ENCODE data around the gene SCAMP1.

Gene SCAMP1

DNA sequence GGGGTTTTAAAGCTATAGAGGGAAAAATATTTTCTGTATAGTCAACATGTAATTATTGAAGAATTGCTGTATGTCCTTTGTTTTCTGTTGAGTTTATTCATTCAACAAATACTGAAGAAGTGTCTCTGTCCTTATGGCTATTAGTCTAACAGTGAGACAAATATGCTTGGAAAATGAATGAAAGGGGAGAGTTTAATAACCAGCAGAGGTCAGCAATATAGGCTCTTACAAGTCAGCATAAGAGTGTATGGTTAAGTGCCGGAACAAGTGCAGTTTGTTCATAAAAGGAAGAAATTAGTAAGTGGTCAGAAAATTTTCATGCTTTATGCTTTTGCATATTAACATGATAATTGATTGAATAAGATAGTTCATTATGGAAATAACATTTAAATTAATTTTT, 3.6 kb downstream of the SCAMP1 start:
- DNase-seq = no peak
- TF ChIP-seq, protein P1, sequence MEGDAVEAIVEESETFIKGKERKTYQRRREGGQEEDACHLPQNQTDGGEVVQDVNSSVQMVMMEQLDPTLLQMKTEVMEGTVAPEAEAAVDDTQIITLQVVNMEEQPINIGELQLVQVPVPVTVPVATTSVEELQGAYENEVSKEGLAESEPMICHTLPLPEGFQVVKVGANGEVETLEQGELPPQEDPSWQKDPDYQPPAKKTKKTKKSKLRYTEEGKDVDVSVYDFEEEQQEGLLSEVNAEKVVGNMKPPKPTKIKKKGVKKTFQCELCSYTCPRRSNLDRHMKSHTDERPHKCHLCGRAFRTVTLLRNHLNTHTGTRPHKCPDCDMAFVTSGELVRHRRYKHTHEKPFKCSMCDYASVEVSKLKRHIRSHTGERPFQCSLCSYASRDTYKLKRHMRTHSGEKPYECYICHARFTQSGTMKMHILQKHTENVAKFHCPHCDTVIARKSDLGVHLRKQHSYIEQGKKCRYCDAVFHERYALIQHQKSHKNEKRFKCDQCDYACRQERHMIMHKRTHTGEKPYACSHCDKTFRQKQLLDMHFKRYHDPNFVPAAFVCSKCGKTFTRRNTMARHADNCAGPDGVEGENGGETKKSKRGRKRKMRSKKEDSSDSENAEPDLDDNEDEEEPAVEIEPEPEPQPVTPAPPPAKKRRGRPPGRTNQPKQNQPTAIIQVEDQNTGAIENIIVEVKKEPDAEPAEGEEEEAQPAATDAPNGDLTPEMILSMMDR (IDR thresholded peaks at IDR 0.05; ENCODE audit: low read depth, low read length) = peak; percentile 17; the same call in 1 of the 2 replicates

DNA sequence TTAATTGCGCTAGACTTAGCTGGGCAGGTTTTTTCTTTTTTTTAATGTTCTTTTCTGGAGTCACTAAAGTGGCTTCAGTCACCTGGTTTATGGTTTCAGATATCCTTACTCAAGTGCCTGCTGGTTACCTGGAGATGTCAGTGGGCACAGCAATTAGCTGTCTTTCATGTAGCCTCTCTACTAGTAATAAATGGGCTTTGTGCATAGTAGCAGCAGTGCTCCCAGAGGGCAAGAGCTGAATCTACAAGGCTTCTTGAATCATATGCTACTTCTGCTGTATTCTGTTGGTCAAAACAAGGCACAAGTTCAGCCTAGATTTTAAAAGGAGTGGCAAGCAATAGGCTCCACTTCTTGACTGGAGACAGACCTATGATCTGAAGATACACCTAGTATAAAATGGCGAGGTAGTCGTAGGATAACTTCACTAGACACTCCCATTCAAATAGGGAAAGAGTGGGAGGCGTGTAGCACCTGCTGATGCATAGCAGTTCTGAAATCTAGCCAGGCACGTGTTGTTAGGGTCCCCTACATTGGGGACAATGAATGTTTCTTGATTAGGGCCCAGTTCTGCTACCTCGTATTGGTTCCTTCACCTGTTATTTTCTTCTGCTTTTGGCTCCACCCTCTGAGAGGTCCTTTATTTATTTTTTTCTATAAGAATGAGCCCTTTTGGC, 7.0 kb downstream of the SCAMP1 start:
- H3K9me3 ChIP-seq = no peaks in the 10 kb centered on the region
- no peaks in the 10 kb centered on the region for H3K4me1 ChIP-seq
- H3K4me3 ChIP-seq (ENCODE audit: low read depth, low read length) = no peak overlapping the region
- H3K36me3 ChIP-seq = no peaks in the 10 kb centered on the region
- TF ChIP-seq, protein P1 (IDR thresholded peaks at IDR 0.05; ENCODE audit: low read depth, low read length) = peak; percentile 20; the same call in 1 of the 2 replicates
- H3K27me3 ChIP-seq = no peaks in the 10 kb centered on the region
- no peak for DNase-seq

More for the DNA sequence above, 3.6 kb downstream of the SCAMP1 start:
- Histone ChIP-seq H3K27me3 (no peaks in the 10 kb centered on the region), H3K9me3 (no peaks in the 10 kb centered on the region), H3K36me3 (no peaks in the 10 kb centered on the region; the same call in 1 of the 2 replicates), H3K4me3 (ENCODE audit: low read depth, low read length) (no peak overlapping the region), H3K4me1 (no peaks in the 10 kb centered on the region)

DNA sequence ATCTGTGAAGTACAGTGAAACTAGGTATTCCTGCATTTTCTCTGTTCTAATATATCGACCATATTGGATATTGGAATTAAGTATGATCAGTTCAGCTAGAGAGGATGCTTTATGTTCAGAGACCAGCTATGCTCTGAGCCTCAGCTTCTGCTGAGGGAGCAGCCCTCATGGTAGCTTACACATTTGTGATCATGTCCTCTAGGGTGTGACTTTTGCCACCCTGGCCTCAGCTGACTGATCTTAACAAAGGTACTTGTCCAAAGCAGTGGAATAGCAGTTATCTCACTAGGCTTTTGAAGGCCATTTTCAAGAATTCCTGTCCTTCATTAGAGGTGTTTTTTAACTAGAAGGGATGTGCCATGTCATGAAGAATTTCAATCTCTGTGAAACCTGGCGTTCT, 9.3 kb downstream of the SCAMP1 start:
- 0 out of 2 replicates have a peak, but pooled peaks cover 5% of the 10 kb centered on the region for H3K4me1 ChIP-seq

DNA sequence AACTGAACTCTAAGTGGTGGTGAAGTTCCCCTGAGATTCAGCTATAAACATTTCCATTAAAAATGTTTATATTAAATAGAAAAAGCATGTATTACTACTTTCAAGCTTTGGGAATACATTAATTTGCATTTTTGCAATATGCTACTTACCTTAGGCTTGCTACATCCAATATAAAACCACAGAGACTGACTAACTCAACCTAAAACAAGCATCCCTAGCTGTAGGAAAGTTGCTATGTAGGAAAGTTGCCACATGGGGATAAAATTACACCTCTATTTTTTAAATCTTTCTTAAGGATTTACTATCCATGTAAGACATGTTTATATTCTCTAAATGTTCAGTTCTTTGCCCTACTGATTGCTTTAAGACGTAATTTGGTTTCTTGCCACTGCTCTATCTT, 12.8 kb downstream of the SCAMP1 start:
- peaks cover 5% of the 10 kb centered on the region; the same call in 1 of the 2 replicates for H3K4me1 ChIP-seq
- no peak overlapping the region for H3K4me3 ChIP-seq (ENCODE audit: low read depth, low read length)
- no peaks in the 10 kb centered on the region for H3K27me3 ChIP-seq
- TF ChIP-seq, protein P1 (IDR thresholded peaks at IDR 0.05; ENCODE audit: low read depth, low read length) = no peak
- no peaks in the 10 kb centered on the region for H3K9me3 ChIP-seq
- DNase-seq = no peak
- H3K36me3 ChIP-seq = no peaks in the 10 kb centered on the region

More for the DNA sequence above, 9.3 kb downstream of the SCAMP1 start:
- H3K9me3 ChIP-seq = no peaks in the 10 kb centered on the region
- H3K4me3 ChIP-seq (ENCODE audit: low read depth, low read length) = no peak overlapping the region
- DNase-seq = no peak
- TF ChIP-seq, protein P1 (IDR thresholded peaks at IDR 0.05; ENCODE audit: low read depth, low read length) = no peak
- H3K36me3 ChIP-seq = no peaks in the 10 kb centered on the region
- no peaks in the 10 kb centered on the region for H3K27me3 ChIP-seq

DNA sequence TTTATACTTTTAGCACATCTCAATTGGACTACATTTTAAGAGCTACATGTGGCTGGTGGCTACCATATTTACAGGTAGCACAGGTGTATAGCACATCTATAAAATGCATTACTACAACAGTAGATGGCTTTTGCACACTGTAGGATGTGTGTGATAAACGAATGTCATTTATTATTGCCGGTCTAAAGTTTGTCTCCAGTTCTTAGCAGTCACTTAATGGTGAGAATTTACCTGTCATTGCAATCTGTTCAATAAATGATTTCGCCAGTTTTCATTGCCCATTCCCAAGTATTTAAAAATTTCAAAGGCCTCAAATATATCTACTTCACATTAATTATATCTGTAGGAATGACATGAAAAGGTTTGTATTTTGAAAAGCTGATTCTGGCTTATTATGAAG, 15.9 kb downstream of the SCAMP1 start:
- peaks cover 5% of the 10 kb centered on the region; the same call in 1 of the 2 replicates for H3K4me1 ChIP-seq
- no peaks in the 10 kb centered on the region for H3K9me3 ChIP-seq
- TF ChIP-seq, protein P1 (IDR thresholded peaks at IDR 0.05; ENCODE audit: low read depth, low read length) = no peak
- H3K36me3 ChIP-seq = no peaks in the 10 kb centered on the region
- H3K4me3 ChIP-seq (ENCODE audit: low read depth, low read length) = no peak overlapping the region
- no peaks in the 10 kb centered on the region for H3K27me3 ChIP-seq
- no peak for DNase-seq

DNA sequence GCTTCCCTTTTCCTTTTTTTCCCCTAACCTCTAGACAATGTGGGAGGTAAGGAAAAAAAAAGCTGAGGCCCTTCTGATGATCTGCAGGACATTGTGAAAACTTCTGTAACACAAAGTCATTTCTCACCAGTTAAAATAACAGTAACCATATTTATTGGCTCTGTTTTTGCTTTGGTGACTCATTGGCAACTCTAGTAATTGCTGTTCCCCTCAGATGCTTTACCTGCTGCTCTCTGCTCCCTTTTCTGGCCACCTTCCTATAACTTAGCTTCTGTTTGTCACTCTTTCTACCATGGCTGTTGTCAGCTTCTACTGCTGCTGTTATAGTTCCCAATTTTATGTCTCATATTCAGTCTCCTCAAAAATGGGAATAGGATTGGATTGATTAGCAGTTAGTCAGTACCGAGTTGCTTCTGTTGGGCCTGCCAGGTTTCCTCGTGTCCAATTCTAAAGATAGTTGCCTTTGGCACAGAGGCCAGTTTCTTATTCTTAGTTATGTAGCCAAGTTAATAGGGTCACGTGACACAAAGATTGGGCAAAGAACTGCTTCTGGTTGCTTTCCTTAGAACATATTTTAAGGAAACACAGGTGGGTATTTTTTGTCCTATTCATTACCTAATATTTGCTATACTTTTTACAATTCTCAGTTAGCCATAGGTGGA, 16.8 kb downstream of the SCAMP1 start:
- H3K27me3 ChIP-seq = no peaks in the 10 kb centered on the region
- DNase-seq = no peak
- TF ChIP-seq, protein P1 (IDR thresholded peaks at IDR 0.05; ENCODE audit: low read depth, low read length) = no peak

More for the DNA sequence above, 16.8 kb downstream of the SCAMP1 start:
- Histone ChIP-seq H3K4me1 (peaks cover 5% of the 10 kb centered on the region; the same call in 1 of the 2 replicates), H3K4me3 (ENCODE audit: low read depth, low read length) (no peak overlapping the region), H3K9me3 (no peaks in the 10 kb centered on the region), H3K36me3 (no peaks in the 10 kb centered on the region)

All from BE2C (cell line).